DOHH2 (cell line): ENCODE data around the gene EHD2.

ENCODE experiments used
- H3F3A ChIP-seq: fragments of 200-600 bp; sonication (generic), shearing (Covaris generic); 2 replicates; pipeline ENCODE4 v1.6.0; 2016; ENCODE audit warnings: antibody characterized with exemption, mild to moderate bottlenecking; ENCODE audit not compliant: control insufficient read depth, insufficient read depth
- H3K27ac ChIP-seq: fragments of 200-600 bp; sonication (generic); 2 replicates; pipeline ENCODE4 v1.5.1; 2014; ENCODE audit warnings: low read depth, mild to moderate bottlenecking, low read length, moderate library complexity
- H3K27me3 ChIP-seq: fragments of 200-600 bp; sonication (generic); 2 replicates; pipeline ENCODE4 v1.6.1; 2014; ENCODE audit warnings: mild to moderate bottlenecking, low read length, mixed read lengths; ENCODE audit not compliant: control insufficient read depth
- H3K36me3 ChIP-seq: fragments of 200-600 bp; sonication (generic); 2 replicates; pipeline ENCODE4 v1.6.1; 2014; ENCODE audit warnings: mild to moderate bottlenecking, low read length, moderate library complexity, mixed read lengths; ENCODE audit not compliant: control insufficient read depth
- H3K4me1 ChIP-seq: fragments of 200-600 bp; sonication (generic); 2 replicates; pipeline ENCODE4 v1.6.1; 2014; ENCODE audit warnings: mild to moderate bottlenecking, low read length, mixed read lengths; ENCODE audit not compliant: control insufficient read depth
- H3K4me2 ChIP-seq: fragments of 200-600 bp; sonication (generic); 2 replicates; pipeline ENCODE4 v1.6.0; 2014; ENCODE audit warnings: mild to moderate bottlenecking, low read length, moderate library complexity
- H3K4me3 ChIP-seq: fragments of 200-600 bp; sonication (generic); 2 replicates; pipeline ENCODE4 v1.5.1; 2014; ENCODE audit warnings: mild to moderate bottlenecking, low read length, mixed read lengths
- H3K79me2 ChIP-seq: fragments of 200-600 bp; sonication (generic); 2 replicates; pipeline ENCODE4 v1.6.1; 2014; ENCODE audit warnings: mild to moderate bottlenecking, low read length, mixed read lengths; ENCODE audit not compliant: control insufficient read depth
- H3K9me2 ChIP-seq: fragments of 200-600 bp; sonication (generic); replicated peaks from 2 replicates; pipeline ENCODE4 v1.6.1; 2014; ENCODE audit warnings: mild to moderate bottlenecking, low read length, mixed read lengths; ENCODE audit not compliant: control insufficient read depth
- H3K9me3 ChIP-seq: fragments of 200-600 bp; sonication (generic); 2 replicates; pipeline ENCODE4 v1.6.1; 2014; ENCODE audit warnings: antibody characterized with exemption, low read length, mixed read lengths; ENCODE audit not compliant: control insufficient read depth, insufficient read depth
- H4K20me1 ChIP-seq: fragments of 200-600 bp; sonication (generic); 2 replicates; pipeline ENCODE4 v1.6.0; 2014; ENCODE audit warnings: low read depth, mild to moderate bottlenecking, antibody characterized with exemption, low read length, moderate library complexity; ENCODE audit not compliant: control insufficient read depth, insufficient read depth
- CTCF ChIP-seq: fragments of 200-600 bp; sonication (generic); IDR thresholded peaks from one replicate; pipeline ENCODE4 v1.5.1; 2014; ENCODE audit warnings: antibody characterized with exemption, mild to moderate bottlenecking, low read depth, low read length; ENCODE audit not compliant: poor library complexity, severe bottlenecking
- EZH2phosphoT487 ChIP-seq: fragments of 200-600 bp; sonication (generic); IDR thresholded peaks from 2 replicates; pipeline ENCODE4 v1.6.1; 2017; ENCODE audit warnings: borderline replicate concordance, mild to moderate bottlenecking, antibody characterized with exemption, low read length, moderate library complexity, mixed read lengths

The EHD2 gene

GRCh38 chr19:47675271-47675670 lies 38.0 kb upstream of the EHD2 start:
- Histone ChIP-seq H3K36me3 (peaks cover 7% of the 10 kb centered on the region), H3K4me2 (no peak overlapping the region), H3K4me3 (no peak overlapping the region), H3F3A (no peaks in the 10 kb centered on the region), H3K27ac (no peak overlapping the region), H3K27me3 (no peaks in the 10 kb centered on the region), H4K20me1 (no peaks in the 10 kb centered on the region), H3K79me2 (no peaks in the 10 kb centered on the region), H3K4me1 (no peaks in the 10 kb centered on the region), H3K9me3 (no peaks in the 10 kb centered on the region), H3K9me2 (no peaks in the 10 kb centered on the region)
- TF ChIP-seq CTCF = no peak

GRCh38 chr19:47675859-47676258 lies 37.4 kb upstream of the EHD2 start:
- Histone ChIP-seq H3K4me2 (no peak overlapping the region), H3K4me3 (no peak overlapping the region), H3K4me1 (no peaks in the 10 kb centered on the region), H3K79me2 (no peaks in the 10 kb centered on the region), H3K27me3 (no peaks in the 10 kb centered on the region), H3K36me3 (peaks cover 10% of the 10 kb centered on the region), H3K9me3 (no peaks in the 10 kb centered on the region), H3K27ac (no peak overlapping the region), H3K9me2 (no peaks in the 10 kb centered on the region), H4K20me1 (no peaks in the 10 kb centered on the region), H3F3A (no peaks in the 10 kb centered on the region)
- no peak for TF ChIP-seq EZH2phosphoT487
- no peak for TF ChIP-seq CTCF

- Histone ChIP-seq H4K20me1 (no peaks in the 10 kb centered on the region), H3K79me2 (no peaks in the 10 kb centered on the region), H3K9me3 (no peaks in the 10 kb centered on the region), H3K27ac (no peak overlapping the region), H3K4me1 (no peaks in the 10 kb centered on the region), H3F3A (no peaks in the 10 kb centered on the region), H3K4me2 (no peak overlapping the region), H3K36me3 (peaks cover 10% of the 10 kb centered on the region), H3K9me2 (no peaks in the 10 kb centered on the region), H3K27me3 (no peaks in the 10 kb centered on the region), H3K4me3 (no peak overlapping the region)
- TF ChIP-seq EZH2phosphoT487 (no peak), CTCF (no peak)
Observed at GRCh38 chr19:47676811-47677210, 36.4 kb upstream of the EHD2 start.
